ENCODE measurements around the gene TACR1.

DNA sequence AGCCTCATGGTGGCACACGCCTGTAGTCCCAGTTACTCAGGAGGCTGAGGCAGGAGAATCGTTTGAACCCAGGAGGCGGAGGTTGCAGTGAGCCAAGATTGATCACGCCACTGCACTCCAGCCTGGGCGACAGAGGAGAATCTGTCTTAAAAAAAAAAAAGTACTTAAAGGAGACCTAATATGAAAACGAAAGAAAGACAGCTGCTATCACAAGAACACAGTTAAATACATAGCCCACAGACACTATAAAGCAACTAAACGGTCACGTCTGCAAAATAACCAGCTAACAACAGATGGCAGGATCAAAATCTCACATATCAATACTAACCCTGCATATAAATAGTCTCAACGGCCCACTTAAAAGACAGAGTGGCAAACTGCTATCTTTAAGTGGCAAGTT lies 43.9 kb upstream of the TACR1 start:
- no peak for TF ChIP-seq CTCF (IDR thresholded peaks at IDR 0.05)
- no peak for TF ChIP-seq EZH2 (IDR thresholded peaks at IDR 0.05; ENCODE audit: borderline replicate concordance, insufficient read depth, low read depth, low read length, poor library complexity, severe bottlenecking)

All from B cell (primary cell).